Measurements from ENCODE around the gene FBXO40. TPM values are rescaled to one million over a fixed set of nuclear protein-coding genes. Genes with fewer than 3 reads are reported as not detected.

The FBXO40 gene
- total RNA-seq, 1 donor from 2014 or later, result not detected

DNA sequence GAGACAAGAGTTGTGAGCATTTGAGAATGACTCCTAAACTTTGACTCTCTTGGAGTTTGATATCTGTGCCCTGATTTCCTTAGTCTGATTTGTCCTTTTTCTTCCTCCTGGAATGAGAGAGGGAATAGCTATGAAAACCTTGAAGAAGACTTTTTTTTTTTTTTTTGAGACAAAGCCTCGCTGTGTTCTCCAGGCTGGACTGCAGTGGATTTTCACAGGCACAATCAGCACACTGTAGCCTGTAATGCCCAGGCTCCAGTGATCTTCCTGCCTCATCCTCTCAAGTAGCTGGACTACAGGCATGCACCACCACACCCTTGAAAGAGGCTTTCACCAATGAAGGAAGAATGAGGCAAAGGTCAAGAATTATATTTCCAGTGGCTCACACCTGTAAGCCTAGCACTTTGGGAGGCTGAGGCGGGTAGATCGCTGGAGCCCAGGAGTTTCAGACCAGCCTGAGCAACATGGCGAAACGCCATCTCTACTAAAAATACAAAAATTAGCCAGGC lies 35.7 kb upstream of the FBXO40 start:
- H3K27ac ChIP-seq (ENCODE audit: low read depth, low read length), result no peak overlapping the region
- H3K4me1 Mint-ChIP-seq (ENCODE audit: low read depth, unreplicated experiment), result no peaks in the 10 kb centered on the region
- no peaks in the 10 kb centered on the region for H3K9me3 ChIP-seq (ENCODE audit: insufficient read depth, low read depth, low read length)
- no peak for DNase-seq (ENCODE audit: low read depth)
- no peak overlapping the region for H3K27ac Mint-ChIP-seq (ENCODE audit: unreplicated experiment)
- H3K4me1 ChIP-seq (ENCODE audit: insufficient read depth, low read length), result no peaks in the 10 kb centered on the region
- H3K4me3 Mint-ChIP-seq (ENCODE audit: unreplicated experiment), result no peak overlapping the region
- H3K27me3 ChIP-seq (ENCODE audit: insufficient read depth, low read length), result no peaks in the 10 kb centered on the region
- TF ChIP-seq, protein P1, sequence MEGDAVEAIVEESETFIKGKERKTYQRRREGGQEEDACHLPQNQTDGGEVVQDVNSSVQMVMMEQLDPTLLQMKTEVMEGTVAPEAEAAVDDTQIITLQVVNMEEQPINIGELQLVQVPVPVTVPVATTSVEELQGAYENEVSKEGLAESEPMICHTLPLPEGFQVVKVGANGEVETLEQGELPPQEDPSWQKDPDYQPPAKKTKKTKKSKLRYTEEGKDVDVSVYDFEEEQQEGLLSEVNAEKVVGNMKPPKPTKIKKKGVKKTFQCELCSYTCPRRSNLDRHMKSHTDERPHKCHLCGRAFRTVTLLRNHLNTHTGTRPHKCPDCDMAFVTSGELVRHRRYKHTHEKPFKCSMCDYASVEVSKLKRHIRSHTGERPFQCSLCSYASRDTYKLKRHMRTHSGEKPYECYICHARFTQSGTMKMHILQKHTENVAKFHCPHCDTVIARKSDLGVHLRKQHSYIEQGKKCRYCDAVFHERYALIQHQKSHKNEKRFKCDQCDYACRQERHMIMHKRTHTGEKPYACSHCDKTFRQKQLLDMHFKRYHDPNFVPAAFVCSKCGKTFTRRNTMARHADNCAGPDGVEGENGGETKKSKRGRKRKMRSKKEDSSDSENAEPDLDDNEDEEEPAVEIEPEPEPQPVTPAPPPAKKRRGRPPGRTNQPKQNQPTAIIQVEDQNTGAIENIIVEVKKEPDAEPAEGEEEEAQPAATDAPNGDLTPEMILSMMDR (IDR thresholded peaks at IDR 0.05; ENCODE audit: insufficient read depth, low read depth, low read length), result no peak
- no peak for TF ChIP-seq EZH2 (IDR thresholded peaks at IDR 0.05; ENCODE audit: insufficient read depth, low read length)
- H3K27me3 Mint-ChIP-seq (ENCODE audit: low read depth, unreplicated experiment), result no peaks in the 10 kb centered on the region
- H4K20me1 ChIP-seq (ENCODE audit: insufficient read depth, low read length), result no peaks in the 10 kb centered on the region
- H3K79me2 ChIP-seq (ENCODE audit: insufficient read depth, low read length), result no peaks in the 10 kb centered on the region
- FAIRE-seq, result no peak
- H3K9me3 Mint-ChIP-seq (ENCODE audit: unreplicated experiment), result peaks cover 6% of the 10 kb centered on the region
- H3K4me3 ChIP-seq (ENCODE audit: insufficient read depth, low read depth, low read length), result no peak overlapping the region
- no peak overlapping the region for H3K4me2 ChIP-seq (ENCODE audit: low read length)
- H2AFZ ChIP-seq (ENCODE audit: low read depth, low read length), result no peak overlapping the region
- no peaks in the 10 kb centered on the region for H3K36me3 ChIP-seq (ENCODE audit: insufficient read depth, low read length)
- H3K9ac ChIP-seq (ENCODE audit: low read length), result no peak overlapping the region
- H3K36me3 Mint-ChIP-seq (ENCODE audit: low read depth, unreplicated experiment), result no peaks in the 10 kb centered on the region

DNA sequence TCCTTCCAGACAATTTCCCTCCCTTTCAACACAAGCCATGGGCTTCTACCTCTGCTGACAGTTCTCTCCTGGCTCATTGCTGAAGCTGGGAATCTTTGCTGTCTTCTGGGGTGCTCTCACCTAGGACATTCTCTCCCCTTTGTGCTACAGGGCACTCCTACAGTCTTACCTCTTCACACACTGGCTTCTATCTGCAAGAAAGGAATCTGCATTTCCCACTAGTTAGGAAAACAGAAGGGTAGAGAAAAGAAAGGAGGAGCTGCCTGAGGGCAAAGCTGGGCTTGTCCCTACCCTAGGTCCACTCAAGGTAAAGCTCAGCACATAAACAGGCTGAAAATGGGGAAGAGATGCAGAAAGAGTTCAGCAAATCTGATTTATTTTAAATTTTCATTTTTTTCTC lies 31.0 kb upstream of the FBXO40 start:
- Mint-ChIP-seq H3K36me3 (ENCODE audit: low read depth, unreplicated experiment) (no peaks in the 10 kb centered on the region), H3K27me3 (ENCODE audit: low read depth, unreplicated experiment) (no peaks in the 10 kb centered on the region), H3K9me3 (ENCODE audit: unreplicated experiment) (peaks cover 4% of the 10 kb centered on the region), H3K4me1 (ENCODE audit: low read depth, unreplicated experiment) (no peaks in the 10 kb centered on the region), H3K4me3 (ENCODE audit: unreplicated experiment) (no peak overlapping the region), H3K27ac (ENCODE audit: unreplicated experiment) (no peak overlapping the region)
- Histone ChIP-seq H3K9ac (ENCODE audit: low read length) (no peak overlapping the region), H3K27ac (ENCODE audit: low read depth, low read length) (no peak overlapping the region), H3K9me3 (ENCODE audit: insufficient read depth, low read depth, low read length) (no peaks in the 10 kb centered on the region), H3K4me1 (ENCODE audit: insufficient read depth, low read length) (no peaks in the 10 kb centered on the region), H3K36me3 (ENCODE audit: insufficient read depth, low read length) (no peaks in the 10 kb centered on the region), H3K27me3 (ENCODE audit: insufficient read depth, low read length) (no peaks in the 10 kb centered on the region), H3K79me2 (ENCODE audit: insufficient read depth, low read length) (no peaks in the 10 kb centered on the region), H4K20me1 (ENCODE audit: insufficient read depth, low read length) (no peaks in the 10 kb centered on the region), H3K4me3 (ENCODE audit: insufficient read depth, low read depth, low read length) (no peak overlapping the region), H3K4me2 (ENCODE audit: low read length) (no peak overlapping the region), H2AFZ (ENCODE audit: low read depth, low read length) (no peak overlapping the region)
- no peak for TF ChIP-seq EZH2 (IDR thresholded peaks at IDR 0.05; ENCODE audit: insufficient read depth, low read length)
- TF ChIP-seq, protein P1 (IDR thresholded peaks at IDR 0.05; ENCODE audit: insufficient read depth, low read depth, low read length), result no peak
- FAIRE-seq (no peak), DNase-seq (ENCODE audit: low read depth) (no peak)

DNA sequence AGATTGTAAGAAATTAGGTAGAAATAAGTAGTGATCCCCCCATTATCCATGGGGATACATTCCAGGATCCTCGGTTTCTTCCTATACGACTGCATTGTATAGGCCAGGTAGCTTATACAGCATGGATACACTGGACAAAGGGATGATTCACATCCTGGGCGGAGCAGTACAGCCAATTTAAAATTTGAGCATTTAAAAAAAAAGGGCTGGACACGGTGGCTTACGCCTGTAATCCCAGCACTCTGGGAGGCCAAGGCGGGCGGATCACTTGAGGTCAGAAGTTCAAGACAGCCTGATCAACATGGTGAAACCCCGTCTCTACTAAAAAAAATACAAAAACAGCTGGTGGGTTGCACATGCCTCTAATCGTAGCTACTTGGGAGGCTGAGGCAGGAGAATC lies 26.4 kb upstream of the FBXO40 start:
- TF ChIP-seq EZH2 (IDR thresholded peaks at IDR 0.05; ENCODE audit: insufficient read depth, low read length), result no peak
- TF ChIP-seq, protein P1 (IDR thresholded peaks at IDR 0.05; ENCODE audit: insufficient read depth, low read depth, low read length), result no peak
- Histone ChIP-seq H4K20me1 (ENCODE audit: insufficient read depth, low read length) (no peaks in the 10 kb centered on the region), H2AFZ (ENCODE audit: low read depth, low read length) (no peak overlapping the region), H3K9me3 (ENCODE audit: insufficient read depth, low read depth, low read length) (no peaks in the 10 kb centered on the region), H3K4me3 (ENCODE audit: insufficient read depth, low read depth, low read length) (no peak overlapping the region), H3K79me2 (ENCODE audit: insufficient read depth, low read length) (no peaks in the 10 kb centered on the region), H3K4me2 (ENCODE audit: low read length) (no peak overlapping the region), H3K27ac (ENCODE audit: low read depth, low read length) (no peak overlapping the region), H3K27me3 (ENCODE audit: insufficient read depth, low read length) (no peaks in the 10 kb centered on the region), H3K36me3 (ENCODE audit: insufficient read depth, low read length) (no peaks in the 10 kb centered on the region), H3K4me1 (ENCODE audit: insufficient read depth, low read length) (no peaks in the 10 kb centered on the region), H3K9ac (ENCODE audit: low read length) (no peak overlapping the region)
- H3K9me3 Mint-ChIP-seq (ENCODE audit: unreplicated experiment), result no peaks in the 10 kb centered on the region
- no peak overlapping the region for H3K27ac Mint-ChIP-seq (ENCODE audit: unreplicated experiment)
- H3K36me3 Mint-ChIP-seq (ENCODE audit: low read depth, unreplicated experiment), result no peaks in the 10 kb centered on the region
- no peaks in the 10 kb centered on the region for H3K4me1 Mint-ChIP-seq (ENCODE audit: low read depth, unreplicated experiment)
- no peak for DNase-seq (ENCODE audit: low read depth)
- H3K27me3 Mint-ChIP-seq (ENCODE audit: low read depth, unreplicated experiment), result no peaks in the 10 kb centered on the region
- no peak for FAIRE-seq
- no peak overlapping the region for H3K4me3 Mint-ChIP-seq (ENCODE audit: unreplicated experiment)

Measured in astrocyte (in vitro differentiated cells and primary cell).